ENCODE data around the gene MTR. TPM values are rescaled to one million over a fixed set of nuclear protein-coding genes. Genes with fewer than 3 reads are reported as not detected.

MTR gene
- total RNA-seq, 1 experiment from 2014 or later = 24.6 TPM

GRCh38 chr1:236888126-236888525 is 93.0 kb downstream of the MTR start:
- H3K9me2 ChIP-seq (ENCODE audit: insufficient read depth) = no peaks in the 10 kb centered on the region
- DNase-seq (ENCODE audit: low read depth, low spot score) (no peak), ATAC-seq (no peak)
- no peak overlapping the region for H2AFZ ChIP-seq (ENCODE audit: low read depth, low read length, poor library complexity, severe bottlenecking)
- H3K79me2 ChIP-seq (ENCODE audit: insufficient read depth, low read length) = no peaks in the 10 kb centered on the region
- intact Hi-C loops (cut with micrococcal nuclease) = no loop called here
- ChIA-PET CTCF (no interaction called here), RAD21 (ENCODE audit: low non-redundant PET in 1 of 2, low total read pairs in 2 of 2, uncharacterized antibody in 2 of 2, unreplicated experiment in 2 of 2) (no interaction called here), POLR2A (no interaction called here)
- H3K36me3 ChIP-seq (ENCODE audit: control insufficient read depth in 1 of 2, insufficient read depth in 2 of 2, low read length in 2 of 2) = peaks cover 5 to 11% of the 10 kb centered on the region in 2 experiments; a peak in 3 of 4 replicates
- H3K9me3 ChIP-seq (ENCODE audit: control insufficient read depth in 1 of 2, insufficient read depth in 1 of 2, low read depth in 1 of 2, low read length in 2 of 2) = no peaks in the 10 kb centered on the region
- no peak overlapping the region for H3K4me2 ChIP-seq (ENCODE audit: low read length)
- no peaks in the 10 kb centered on the region for H4K20me1 ChIP-seq (ENCODE audit: insufficient read depth)
- TF ChIP-seq EZH2phosphoT487 (IDR thresholded peaks at IDR 0.05; ENCODE audit: borderline replicate concordance) = no peak
- TF ChIP-seq SP1 (IDR thresholded peaks at IDR 0.05; ENCODE audit: low read depth) = no peak
- no peak for TF ChIP-seq ELF1 (IDR thresholded peaks at IDR 0.05; ENCODE audit: borderline replicate concordance, low read depth)
- no peak for TF ChIP-seq ZBTB33 (IDR thresholded peaks at IDR 0.05; ENCODE audit: extremely low read depth, insufficient replicate concordance, low read length)
- TF ChIP-seq EGR1 (IDR thresholded peaks at IDR 0.05; ENCODE audit: low read depth) = no peak
- TF ChIP-seq POLR2A (IDR thresholded peaks at IDR 0.05; ENCODE audit: borderline replicate concordance, extremely low read depth, insufficient read depth, insufficient read length) = no peak
- TF ChIP-seq ATF3 (IDR thresholded peaks at IDR 0.05) = no peak
- TF ChIP-seq SRF (IDR thresholded peaks at IDR 0.05; ENCODE audit: low read depth) = no peak
- no peak for TF ChIP-seq EZH2 (IDR thresholded peaks at IDR 0.05)
- no peak for TF ChIP-seq ZNF274 (IDR thresholded peaks at IDR 0.05; ENCODE audit: low read depth, low read length)
- no peak for TF ChIP-seq FOSL1 (IDR thresholded peaks at IDR 0.05; ENCODE audit: low read depth)
- no peak for TF ChIP-seq REST (IDR thresholded peaks at IDR 0.05; ENCODE audit: low read depth)
- no peak for TF ChIP-seq YY1 (IDR thresholded peaks at IDR 0.05; ENCODE audit: extremely low read depth, insufficient replicate concordance, low read depth, low read length)
- TF ChIP-seq SIN3A (IDR thresholded peaks at IDR 0.05; ENCODE audit: low read depth) = no peak
- no peak overlapping the region for H3K4me3 ChIP-seq (replicated peaks in 1 of 2; ENCODE audit: low read depth in 1 of 2, low read length in 2 of 2)
- no peaks in the 10 kb centered on the region for H3K27me3 ChIP-seq (ENCODE audit: insufficient read depth, low read length)
- no peak overlapping the region for H3K9ac ChIP-seq (ENCODE audit: low read length)
- BruUV-seq (replicated peaks) = no TSS peak
- no peak overlapping the region for H3K27ac ChIP-seq (ENCODE audit: low read depth, low read length)
- no peaks in the 10 kb centered on the region for H3K4me1 ChIP-seq (ENCODE audit: control insufficient read depth in 1 of 2, insufficient read depth in 2 of 2, low read length in 2 of 2)

Measured in HCT116 (cell line).